ENCODE data around the gene ALLC.

GRCh38 chr2:3679180-3679579 is 21.2 kb downstream of the ALLC start:
- no peak for TF ChIP-seq CTCF (IDR thresholded peaks at IDR 0.05)
- no peak for TF ChIP-seq POLR2A (IDR thresholded peaks at IDR 0.05)
